PC-9 (cell line): ENCODE measurements around the gene SHANK3.
"Not testable (repeated sequence)": the region's sequence is repeated elsewhere in the genome, so short reads cannot be mapped to it uniquely, and the experiment has no call there.

ENCODE experiments used
- CTCF ChIP-seq: fragments of 200-600 bp; sonication (generic); conservative IDR thresholded peaks from 2 replicates; pipeline ENCODE4 v1.6.1; 2017; ENCODE audit warnings: mixed run types, antibody characterized with exemption, mild to moderate bottlenecking, moderate library complexity
- EZH2 ChIP-seq: fragments of 200-600 bp; sonication (generic); IDR thresholded peaks from 2 replicates; pipeline ENCODE4 v1.8.0; 2017; ENCODE audit warnings: antibody characterized with exemption, low read depth

- TF ChIP-seq CTCF, EZH2: not testable (repeated sequence)
Observed at GRCh38 chr22:50659711-50660110, 12.9 kb upstream of the SHANK3 start.
